ENCODE results near the gene DCLK1. TPM values are rescaled to one million over a fixed set of nuclear protein-coding genes. Genes with fewer than 3 reads are reported as not detected.

DCLK1 gene
- total RNA-seq, 2 experiments from 2014 or later, result not detected

DNA sequence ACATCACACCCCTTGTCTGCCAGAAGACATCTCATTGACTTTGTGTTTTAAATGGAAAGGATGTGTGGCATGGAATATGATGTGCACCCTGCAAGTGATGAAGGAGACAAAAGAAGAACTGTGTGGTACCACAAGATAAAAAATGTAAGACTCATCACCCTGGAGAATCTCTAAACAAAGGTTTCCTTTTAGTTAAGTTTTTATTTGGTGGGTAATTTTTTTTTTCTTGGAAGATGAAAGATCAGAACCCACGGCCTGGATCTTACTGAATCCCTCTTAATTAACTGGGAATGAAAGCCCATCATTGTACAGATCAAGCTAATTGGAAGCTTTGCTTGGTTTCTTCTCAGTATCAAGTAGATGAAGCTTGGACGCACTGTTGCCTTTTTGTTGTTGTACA lies 129.6 kb downstream of the DCLK1 start:
- intact Hi-C loops (cut with micrococcal nuclease), result no loop called here
- Mint-ChIP-seq H3K9me3 (peaks cover 4% of the 10 kb centered on the region), H3K4me1 (ENCODE audit: low read depth) (no peaks in the 10 kb centered on the region), H3K27ac (no peak overlapping the region), H3K4me3 (no peak overlapping the region), H3K27me3 (no peaks in the 10 kb centered on the region), H3K36me3 (ENCODE audit: low read depth) (no peaks in the 10 kb centered on the region)
- DNase-seq, result no peak
- no peak for ATAC-seq
- TF ChIP-seq, protein P1, sequence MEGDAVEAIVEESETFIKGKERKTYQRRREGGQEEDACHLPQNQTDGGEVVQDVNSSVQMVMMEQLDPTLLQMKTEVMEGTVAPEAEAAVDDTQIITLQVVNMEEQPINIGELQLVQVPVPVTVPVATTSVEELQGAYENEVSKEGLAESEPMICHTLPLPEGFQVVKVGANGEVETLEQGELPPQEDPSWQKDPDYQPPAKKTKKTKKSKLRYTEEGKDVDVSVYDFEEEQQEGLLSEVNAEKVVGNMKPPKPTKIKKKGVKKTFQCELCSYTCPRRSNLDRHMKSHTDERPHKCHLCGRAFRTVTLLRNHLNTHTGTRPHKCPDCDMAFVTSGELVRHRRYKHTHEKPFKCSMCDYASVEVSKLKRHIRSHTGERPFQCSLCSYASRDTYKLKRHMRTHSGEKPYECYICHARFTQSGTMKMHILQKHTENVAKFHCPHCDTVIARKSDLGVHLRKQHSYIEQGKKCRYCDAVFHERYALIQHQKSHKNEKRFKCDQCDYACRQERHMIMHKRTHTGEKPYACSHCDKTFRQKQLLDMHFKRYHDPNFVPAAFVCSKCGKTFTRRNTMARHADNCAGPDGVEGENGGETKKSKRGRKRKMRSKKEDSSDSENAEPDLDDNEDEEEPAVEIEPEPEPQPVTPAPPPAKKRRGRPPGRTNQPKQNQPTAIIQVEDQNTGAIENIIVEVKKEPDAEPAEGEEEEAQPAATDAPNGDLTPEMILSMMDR (IDR thresholded peaks at IDR 0.05), result no peak
- ChIA-PET POLR2A (no interaction called here), CTCF (no interaction called here)

DNA sequence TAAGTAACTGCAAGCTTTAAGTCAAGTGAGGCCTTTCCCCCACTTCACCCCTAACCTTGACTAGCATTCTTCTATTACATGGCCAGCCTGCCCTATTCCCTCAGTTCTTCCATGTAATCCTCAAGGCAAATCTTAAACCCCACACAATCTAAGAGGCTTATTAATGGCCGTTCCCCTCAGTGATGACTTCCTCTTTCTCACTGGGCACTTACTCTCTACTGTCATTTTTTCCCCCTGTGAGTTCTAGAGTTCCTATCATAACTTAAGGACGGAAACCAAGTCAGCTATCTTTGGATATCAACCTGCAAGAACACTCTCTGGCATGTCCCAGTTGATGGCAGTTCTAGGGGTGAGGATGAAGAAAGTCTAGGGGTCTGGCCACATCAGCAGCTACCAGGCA lies 131.2 kb downstream of the DCLK1 start:
- no peaks in the 10 kb centered on the region for H3K9me3 Mint-ChIP-seq
- CTCF ChIA-PET, result no interaction called here
- H3K36me3 Mint-ChIP-seq (ENCODE audit: low read depth), result no peaks in the 10 kb centered on the region
- intact Hi-C loops (cut with micrococcal nuclease), result no loop called here
- H3K27me3 Mint-ChIP-seq, result no peaks in the 10 kb centered on the region
- TF ChIP-seq, protein P1 (IDR thresholded peaks at IDR 0.05), result no peak
- H3K4me3 Mint-ChIP-seq, result no peak overlapping the region
- POLR2A ChIA-PET, result no interaction called here
- ATAC-seq (no peak), DNase-seq (no peak)
- H3K27ac Mint-ChIP-seq, result no peak overlapping the region
- H3K4me1 Mint-ChIP-seq (ENCODE audit: low read depth), result no peaks in the 10 kb centered on the region

DNA sequence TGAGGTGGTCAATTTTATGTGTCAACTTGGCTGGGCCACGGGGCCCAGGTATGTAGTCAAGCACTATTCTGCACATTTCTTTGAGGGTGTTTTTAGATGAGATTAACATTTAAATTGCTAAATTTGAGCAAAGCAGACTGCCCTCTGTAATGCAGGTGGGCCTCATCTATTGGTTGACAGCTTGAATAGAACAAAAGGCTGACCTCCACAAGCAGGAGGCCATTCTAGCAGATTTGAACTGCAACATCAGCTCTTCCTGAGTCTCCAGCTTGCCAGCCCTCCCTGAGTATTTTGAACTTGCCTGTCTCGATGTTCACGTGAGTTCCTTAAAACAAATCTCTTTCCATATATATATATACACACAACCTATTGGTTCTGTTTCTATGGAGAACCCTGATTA lies 134.8 kb downstream of the DCLK1 start:
- ChIA-PET POLR2A (no interaction called here), CTCF (no interaction called here)
- TF ChIP-seq, protein P1 (IDR thresholded peaks at IDR 0.05), result no peak
- H3K27ac Mint-ChIP-seq, result no peak overlapping the region
- H3K4me3 Mint-ChIP-seq, result no peak overlapping the region
- H3K27me3 Mint-ChIP-seq, result no peaks in the 10 kb centered on the region
- intact Hi-C loops (cut with micrococcal nuclease), result no loop called here
- H3K4me1 Mint-ChIP-seq (ENCODE audit: low read depth), result no peaks in the 10 kb centered on the region
- no peaks in the 10 kb centered on the region for H3K9me3 Mint-ChIP-seq
- H3K36me3 Mint-ChIP-seq (ENCODE audit: low read depth), result no peaks in the 10 kb centered on the region
- no peak for DNase-seq
- ATAC-seq, result no peak

DNA sequence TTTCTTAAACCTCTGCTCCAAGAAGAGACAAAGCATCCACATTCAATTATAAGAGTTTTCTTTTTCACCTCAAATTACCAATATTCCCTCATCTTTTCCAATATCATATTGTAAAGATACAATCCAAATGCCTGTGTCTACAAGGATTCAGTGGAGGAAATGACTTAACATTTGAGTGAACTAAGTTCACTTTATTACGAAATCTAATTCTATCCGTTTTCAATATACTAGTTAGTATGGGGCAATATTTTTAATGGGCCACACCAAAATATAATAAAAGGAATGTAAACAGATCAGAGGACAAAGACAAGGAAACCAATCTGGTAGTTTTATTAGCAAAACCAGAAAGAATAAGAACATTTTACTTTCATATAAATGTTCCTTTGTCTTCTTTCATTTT lies 136.0 kb downstream of the DCLK1 start:
- no peaks in the 10 kb centered on the region for H3K27me3 Mint-ChIP-seq

DNA sequence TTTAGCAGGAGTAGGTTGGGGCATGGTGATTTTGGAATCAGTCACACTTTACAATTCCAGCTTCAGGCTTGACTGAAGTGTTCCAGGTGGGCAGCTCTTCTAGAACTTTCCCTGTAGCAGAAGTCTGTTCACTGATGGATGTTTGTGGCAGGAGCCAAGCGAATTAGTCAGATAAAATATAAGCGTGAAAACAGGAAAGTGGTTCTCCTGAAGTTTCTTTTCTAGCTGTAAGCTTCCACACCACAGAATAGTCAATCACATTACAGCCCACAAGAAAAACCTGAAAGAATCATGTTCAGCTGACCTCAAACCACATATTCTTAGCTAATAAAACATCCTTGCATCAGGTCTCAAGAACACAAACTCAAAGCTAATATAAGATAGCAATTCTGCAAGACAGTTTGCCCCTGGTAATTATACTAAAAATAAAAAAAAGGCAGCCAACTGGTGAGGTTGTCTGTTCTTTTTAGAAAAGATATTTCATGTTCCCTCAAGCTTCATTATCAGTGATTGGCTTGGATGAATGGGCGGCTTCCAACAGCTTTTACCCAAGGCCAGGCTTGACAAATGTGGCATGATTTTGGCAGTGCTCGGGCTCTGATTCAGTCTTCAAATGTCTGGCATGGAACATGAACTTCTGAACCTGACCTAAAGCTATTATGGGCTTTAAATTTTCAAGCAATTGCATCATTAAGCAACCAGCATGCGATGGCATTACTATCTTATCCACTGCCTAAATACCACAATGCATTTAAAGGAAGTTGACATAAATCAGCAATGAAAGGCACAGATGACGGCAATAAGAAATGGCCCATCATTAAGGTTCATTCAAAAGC lies 136.8 kb downstream of the DCLK1 start:
- CTCF ChIA-PET, result interaction anchor here (0.9 to 1.5 kb wide), 2 partner anchors 15 to 17 kb away, joined by 3 to 4 read pairs; no protein-coding TSS in a partner anchor
- H3K27ac Mint-ChIP-seq, result no peak overlapping the region

More for the DNA sequence above, 136.0 kb downstream of the DCLK1 start:
- TF ChIP-seq, protein P1 (IDR thresholded peaks at IDR 0.05), result no peak
- ATAC-seq (no peak), DNase-seq (no peak)
- Mint-ChIP-seq H3K27ac (no peak overlapping the region), H3K36me3 (ENCODE audit: low read depth) (no peaks in the 10 kb centered on the region), H3K4me3 (no peak overlapping the region), H3K9me3 (no peaks in the 10 kb centered on the region), H3K4me1 (ENCODE audit: low read depth) (no peaks in the 10 kb centered on the region)
- ChIA-PET CTCF (interaction anchor here (1.5 kb wide), 1 partner anchor 18 kb away, joined by 4 read pairs; no protein-coding TSS in a partner anchor), POLR2A (no interaction called here)
- intact Hi-C loops (cut with micrococcal nuclease), result no loop called here

More for the DNA sequence above, 136.8 kb downstream of the DCLK1 start:
- no peaks in the 10 kb centered on the region for H3K4me1 Mint-ChIP-seq (ENCODE audit: low read depth)
- H3K9me3 Mint-ChIP-seq, result no peaks in the 10 kb centered on the region
- ATAC-seq (no peak), DNase-seq (no peak)
- no peaks in the 10 kb centered on the region for H3K27me3 Mint-ChIP-seq
- H3K4me3 Mint-ChIP-seq, result no peak overlapping the region
- TF ChIP-seq, protein P1 (IDR thresholded peaks at IDR 0.05), result no peak
- POLR2A ChIA-PET, result no interaction called here
- no peaks in the 10 kb centered on the region for H3K36me3 Mint-ChIP-seq (ENCODE audit: low read depth)
- intact Hi-C loops (cut with micrococcal nuclease), result no loop called here

Data from activated CD8-positive, alpha-beta T cell treated with anti-CD3 and anti-CD28 coated beads for 36 hours (primary cell).